Measurements from ENCODE around the gene PLAAT3. TPM values are rescaled to one million over a fixed set of nuclear protein-coding genes. Genes with fewer than 3 reads are reported as not detected.

PLAAT3 gene
- total and polyA plus RNA-seq, 7 donors: 50.0 to 115 (median 82.3) TPM

DNA sequence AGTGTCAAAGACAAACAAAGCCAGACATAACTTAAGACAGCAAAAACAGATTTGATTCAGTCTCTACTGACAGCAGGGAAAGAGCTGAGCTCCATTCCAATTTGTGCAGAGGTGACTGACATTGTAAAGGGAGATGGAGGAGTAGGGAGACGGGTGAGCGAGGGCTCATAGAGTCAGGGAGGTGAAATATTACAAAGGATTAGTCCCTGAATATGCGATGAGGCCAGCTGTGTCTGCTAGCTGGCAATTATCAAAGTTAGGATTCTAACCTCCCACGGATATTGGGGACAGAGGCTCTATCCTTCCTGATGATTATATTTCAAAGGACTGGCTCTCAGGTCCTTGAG lies 59.4 kb downstream of the PLAAT3 start:
- intact Hi-C loops (cut with DNase I): no loop called here
- Histone ChIP-seq H3K4me3 (no peak overlapping the region), H3K4me1 (no peaks in the 10 kb centered on the region), H3K27ac (no peak overlapping the region), H3K27me3 (ENCODE audit: insufficient read depth in 3 of 3, low read length in 2 of 3) (no peaks in the 10 kb centered on the region), H3K9me3 (no peaks in the 10 kb centered on the region), H3K36me3 (ENCODE audit: insufficient read depth in 1 of 2, low read depth in 1 of 2) (no peaks in the 10 kb centered on the region)
- no peak for ATAC-seq
- WGBS, 3 donors: 57 to 65% (median 59%) methylated on average over 4 of the region's 4 CpGs
- TF ChIP-seq, protein P1, sequence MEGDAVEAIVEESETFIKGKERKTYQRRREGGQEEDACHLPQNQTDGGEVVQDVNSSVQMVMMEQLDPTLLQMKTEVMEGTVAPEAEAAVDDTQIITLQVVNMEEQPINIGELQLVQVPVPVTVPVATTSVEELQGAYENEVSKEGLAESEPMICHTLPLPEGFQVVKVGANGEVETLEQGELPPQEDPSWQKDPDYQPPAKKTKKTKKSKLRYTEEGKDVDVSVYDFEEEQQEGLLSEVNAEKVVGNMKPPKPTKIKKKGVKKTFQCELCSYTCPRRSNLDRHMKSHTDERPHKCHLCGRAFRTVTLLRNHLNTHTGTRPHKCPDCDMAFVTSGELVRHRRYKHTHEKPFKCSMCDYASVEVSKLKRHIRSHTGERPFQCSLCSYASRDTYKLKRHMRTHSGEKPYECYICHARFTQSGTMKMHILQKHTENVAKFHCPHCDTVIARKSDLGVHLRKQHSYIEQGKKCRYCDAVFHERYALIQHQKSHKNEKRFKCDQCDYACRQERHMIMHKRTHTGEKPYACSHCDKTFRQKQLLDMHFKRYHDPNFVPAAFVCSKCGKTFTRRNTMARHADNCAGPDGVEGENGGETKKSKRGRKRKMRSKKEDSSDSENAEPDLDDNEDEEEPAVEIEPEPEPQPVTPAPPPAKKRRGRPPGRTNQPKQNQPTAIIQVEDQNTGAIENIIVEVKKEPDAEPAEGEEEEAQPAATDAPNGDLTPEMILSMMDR (IDR thresholded peaks at IDR 0.05): no peak
- DNase-seq: no peak

GRCh38 chr11:63553759-63554158 lies 60.5 kb downstream of the PLAAT3 start:
- Histone ChIP-seq H3K4me1 (no peaks in the 10 kb centered on the region), H3K9me3 (no peaks in the 10 kb centered on the region), H3K27me3 (ENCODE audit: insufficient read depth in 3 of 3, low read length in 2 of 3) (no peaks in the 10 kb centered on the region), H3K4me3 (no peak overlapping the region), H3K27ac (no peak overlapping the region), H3K36me3 (ENCODE audit: insufficient read depth in 1 of 2, low read depth in 1 of 2) (no peaks in the 10 kb centered on the region)
- ATAC-seq (peak in 2 of 4 donors; percentile 42 to 51), DNase-seq (peak in 1 of 2 donors; percentile 49)
- intact Hi-C loops (cut with DNase I): no loop called here
- TF ChIP-seq, protein P1 (IDR thresholded peaks at IDR 0.05): no peak
- WGBS, 3 donors: 71 to 77% (median 74%) methylated on average over 8 of the region's 8 CpGs

GRCh38 chr11:63552921-63553320 lies 61.3 kb downstream of the PLAAT3 start:
- intact Hi-C loops (cut with DNase I): no loop called here
- no peak for DNase-seq
- Histone ChIP-seq H3K36me3 (ENCODE audit: insufficient read depth in 1 of 2, low read depth in 1 of 2) (no peaks in the 10 kb centered on the region), H3K4me3 (no peak overlapping the region), H3K27me3 (ENCODE audit: insufficient read depth in 3 of 3, low read length in 2 of 3) (no peaks in the 10 kb centered on the region), H3K27ac (no peak overlapping the region), H3K9me3 (no peaks in the 10 kb centered on the region), H3K4me1 (no peaks in the 10 kb centered on the region)
- WGBS, 3 donors: 86 to 93% (median 92%) methylated on average over 7 of the region's 7 CpGs
- TF ChIP-seq, protein P1 (IDR thresholded peaks at IDR 0.05): no peak
- ATAC-seq: no peak

GRCh38 chr11:63551889-63552266 lies 62.4 kb downstream of the PLAAT3 start:
- Histone ChIP-seq H3K4me3 (peak overlapping the region; percentile 44), H3K9me3 (no peaks in the 10 kb centered on the region), H3K27me3 (ENCODE audit: insufficient read depth in 3 of 3, low read length in 2 of 3) (no peaks in the 10 kb centered on the region), H3K4me1 (no peaks in the 10 kb centered on the region), H3K36me3 (ENCODE audit: insufficient read depth in 1 of 2, low read depth in 1 of 2) (no peaks in the 10 kb centered on the region), H3K27ac (peak overlapping the region; percentile 9)
- TF ChIP-seq, protein P1 (IDR thresholded peaks at IDR 0.05): no peak
- ATAC-seq: peak in 1 of 4 donors; percentile 41
- DNase-seq: no peak
- intact Hi-C loops (cut with DNase I): no loop called here
- 73 to 86% (median 80%) methylated on average over 6 of the region's 6 CpGs for WGBS, 3 donors

Measured in psoas muscle (tissue), 8 donors.